22Rv1 (cell line): ENCODE data around the gene NEAT1.

Experiments
- CTCF ChIP-seq: fragments of 450-650 bp; IDR thresholded peaks from 2 replicates; pipeline ENCODE4 v1.5.1; 2017; ENCODE audit warnings: mild to moderate bottlenecking
- ZFX ChIP-seq: fragments of 450-650 bp; IDR thresholded peaks from 2 replicates; pipeline ENCODE4 v1.6.1; 2017; ENCODE audit warnings: antibody characterized with exemption, borderline replicate concordance

GRCh38 chr11:65444314-65445051 is 21.9 kb downstream of the NEAT1 start:
- TF ChIP-seq CTCF (no peak), ZFX (no peak)
